Gastroesophageal sphincter (tissue), 3 donors: ENCODE results near the gene MYD88.
A peak's percentile ranks its signal among the peaks of the same experiment; 100 is the strongest.

ENCODE experiments used
- EP300 ChIP-seq: sonication (generic); formaldehyde crosslinking; IDR thresholded peaks from one replicate; pipeline ENCODE4 v1.6.1; 2017; ENCODE audit warnings: antibody characterized with exemption, mild to moderate bottlenecking
- POLR2A ChIP-seq, 2 donors: fragments of 450-650 bp; IDR thresholded peaks; one replicate each; pipeline ENCODE4 v1.6.1; 2017; ENCODE audit warnings: antibody characterized with exemption in 2 of 2, mild to moderate bottlenecking in 2 of 2, moderate library complexity in 1 of 2
- POLR2AphosphoS5 ChIP-seq: sonication (generic); formaldehyde crosslinking; IDR thresholded peaks from one replicate; pipeline ENCODE4 v1.6.1; 2017; ENCODE audit warnings: antibody characterized with exemption
- TF ChIP-seq, protein P1 (sequence below), 4 experiments: fragments of 200-600 bp in 2 of 4; fragments of 450-650 bp in 2 of 4; sonication (generic) in 1 of 4; IDR thresholded peaks; one replicate each; pipeline ENCODE4 v1.5.1; 2017 to 2019; ENCODE audit warnings: antibody characterized with exemption in 4 of 4, mild to moderate bottlenecking in 2 of 4, moderate library complexity in 2 of 4

DNA sequence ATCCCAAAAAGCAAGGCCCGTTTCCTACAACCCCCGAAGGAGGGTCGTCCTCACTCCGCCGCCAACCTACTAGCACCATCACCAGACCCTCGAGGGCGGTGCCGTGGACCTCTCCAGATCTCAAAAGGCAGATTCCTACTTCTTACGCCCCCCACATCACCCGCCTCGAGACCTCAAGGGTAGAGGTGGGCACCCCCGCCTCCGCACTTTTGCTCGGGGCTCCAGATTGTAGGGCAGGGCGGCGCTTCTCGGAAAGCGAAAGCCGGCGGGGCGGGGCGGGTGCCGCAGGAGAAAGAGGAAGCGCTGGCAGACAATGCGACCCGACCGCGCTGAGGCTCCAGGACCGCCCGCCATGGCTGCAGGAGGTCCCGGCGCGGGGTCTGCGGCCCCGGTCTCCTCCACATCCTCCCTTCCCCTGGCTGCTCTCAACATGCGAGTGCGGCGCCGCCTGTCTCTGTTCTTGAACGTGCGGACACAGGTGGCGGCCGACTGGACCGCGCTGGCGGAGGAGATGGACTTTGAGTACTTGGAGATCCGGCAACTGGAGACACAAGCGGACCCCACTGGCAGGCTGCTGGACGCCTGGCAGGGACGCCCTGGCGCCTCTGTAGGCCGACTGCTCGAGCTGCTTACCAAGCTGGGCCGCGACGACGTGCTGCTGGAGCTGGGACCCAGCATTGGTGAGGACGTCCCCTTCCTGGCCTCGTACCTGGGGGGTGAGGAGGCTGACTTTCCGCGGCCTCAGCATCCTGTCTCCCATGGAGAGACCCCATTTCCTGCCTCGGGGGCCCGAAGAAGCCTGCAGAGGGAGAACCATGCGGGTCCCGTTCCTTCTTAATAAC, at the start of gene MYD88:
- TF ChIP-seq, protein P1, sequence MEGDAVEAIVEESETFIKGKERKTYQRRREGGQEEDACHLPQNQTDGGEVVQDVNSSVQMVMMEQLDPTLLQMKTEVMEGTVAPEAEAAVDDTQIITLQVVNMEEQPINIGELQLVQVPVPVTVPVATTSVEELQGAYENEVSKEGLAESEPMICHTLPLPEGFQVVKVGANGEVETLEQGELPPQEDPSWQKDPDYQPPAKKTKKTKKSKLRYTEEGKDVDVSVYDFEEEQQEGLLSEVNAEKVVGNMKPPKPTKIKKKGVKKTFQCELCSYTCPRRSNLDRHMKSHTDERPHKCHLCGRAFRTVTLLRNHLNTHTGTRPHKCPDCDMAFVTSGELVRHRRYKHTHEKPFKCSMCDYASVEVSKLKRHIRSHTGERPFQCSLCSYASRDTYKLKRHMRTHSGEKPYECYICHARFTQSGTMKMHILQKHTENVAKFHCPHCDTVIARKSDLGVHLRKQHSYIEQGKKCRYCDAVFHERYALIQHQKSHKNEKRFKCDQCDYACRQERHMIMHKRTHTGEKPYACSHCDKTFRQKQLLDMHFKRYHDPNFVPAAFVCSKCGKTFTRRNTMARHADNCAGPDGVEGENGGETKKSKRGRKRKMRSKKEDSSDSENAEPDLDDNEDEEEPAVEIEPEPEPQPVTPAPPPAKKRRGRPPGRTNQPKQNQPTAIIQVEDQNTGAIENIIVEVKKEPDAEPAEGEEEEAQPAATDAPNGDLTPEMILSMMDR (IDR thresholded peaks at IDR 0.05) = peak in 1 of 4 experiments; percentile 7
- TF ChIP-seq POLR2AphosphoS5 = peak; percentile 53
- peak; percentile 52 to 66 for TF ChIP-seq POLR2A (IDR thresholded peaks at IDR 0.05)
- TF ChIP-seq EP300 = no peak
